Measurements from ENCODE around the gene RFX1.
A peak's percentile ranks its signal among the peaks of the same experiment; 100 is the strongest.
"Not testable (repeated sequence)": the region's sequence is repeated elsewhere in the genome, so short reads cannot be mapped to it uniquely, and the experiment has no call there.

RFX1 gene

DNA sequence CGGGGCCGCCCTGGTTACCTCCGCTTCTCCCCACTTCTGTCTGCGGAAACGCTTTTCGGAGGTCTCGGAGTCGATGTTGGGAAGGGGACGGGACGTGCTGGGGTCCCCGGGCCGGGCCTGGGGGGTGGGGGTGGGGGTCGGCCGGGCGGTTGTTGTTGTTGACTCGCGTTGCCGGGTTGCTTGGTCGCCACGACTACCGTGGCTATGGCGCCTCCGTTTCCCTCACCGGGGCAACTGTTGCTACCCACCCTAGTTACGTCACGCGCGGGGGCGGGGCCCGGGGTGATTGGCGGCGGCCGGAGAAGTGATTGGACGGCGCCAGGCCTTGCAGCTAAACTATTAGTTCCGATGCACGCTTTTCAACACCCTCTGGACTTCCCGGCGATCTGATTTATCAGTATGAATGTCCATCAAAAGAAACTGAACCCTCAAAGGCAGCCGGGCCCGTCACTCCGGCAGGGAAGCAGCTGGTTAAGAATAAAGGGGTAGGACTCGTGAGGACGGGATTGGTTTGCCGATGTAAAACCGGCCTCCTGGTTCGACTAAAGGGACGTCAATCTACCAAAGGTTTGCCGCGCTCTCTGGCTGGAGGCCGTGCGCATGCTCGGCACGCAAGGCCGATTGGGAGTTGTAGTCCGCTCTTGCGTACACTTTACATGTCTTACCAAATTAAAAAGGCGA is at the start of gene RFX1:
TSS of gene RFX1 (minus strand) at position 236 of the 681 bp plus-strand sequence. CDS start 12,477 bp downstream, outside the sequence.
- DNase-seq (ENCODE audit: low read depth): peak; percentile 100

DNA sequence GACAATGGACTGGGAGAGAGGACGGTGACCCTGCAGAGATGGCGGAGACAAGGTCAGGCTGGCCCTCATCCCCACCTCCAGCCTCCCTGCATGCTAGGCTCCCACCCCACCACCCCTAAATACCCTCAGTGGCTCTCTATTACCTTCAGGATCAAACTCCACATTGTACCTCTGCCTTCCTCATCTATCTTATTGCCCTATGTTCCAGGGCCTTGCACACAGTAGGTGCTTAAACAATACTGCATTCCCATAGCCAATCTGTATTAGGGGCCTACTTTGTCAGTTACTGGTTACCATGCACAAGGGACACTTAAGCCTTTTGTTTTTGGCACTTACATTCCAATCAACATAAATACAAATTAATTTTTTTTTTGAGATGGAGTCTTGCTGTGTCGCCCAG is 49.3 kb upstream of the RFX1 start:
- DNase-seq (ENCODE audit: low read depth): no peak

GRCh38 chr19:14054721-14055120 is 48.6 kb upstream of the RFX1 start:
- no peak for DNase-seq (ENCODE audit: low read depth)

DNA sequence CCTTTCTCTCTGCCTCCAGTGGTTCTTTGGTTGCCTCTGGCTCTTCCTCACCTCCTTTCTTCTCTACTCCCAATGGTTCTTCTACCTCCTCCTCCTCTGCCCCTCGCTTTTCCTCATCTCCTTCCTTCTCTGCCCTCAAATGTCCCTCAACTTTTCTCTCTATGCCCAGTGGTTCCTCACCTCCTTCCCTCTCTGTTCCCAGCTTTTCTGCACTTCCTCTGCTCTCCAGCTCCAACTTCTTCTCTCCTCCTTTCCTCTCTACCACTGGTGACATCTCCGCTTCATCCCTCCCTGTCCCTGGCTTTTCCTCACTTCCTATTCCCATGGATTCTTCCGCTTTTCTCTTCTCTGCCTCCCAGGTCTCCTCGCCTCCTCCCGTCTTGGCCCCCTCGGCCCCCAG is 48.0 kb upstream of the RFX1 start:
- DNase-seq (ENCODE audit: low read depth): no peak

- DNase-seq (ENCODE audit: low read depth): no peak
Observed at GRCh38 chr19:14053500-14053899, 47.4 kb upstream of the RFX1 start.

GRCh38 chr19:14053032-14053431 is 46.9 kb upstream of the RFX1 start:
- no peak for DNase-seq (ENCODE audit: low read depth)

GRCh38 chr19:14052470-14052869 is 46.4 kb upstream of the RFX1 start:
- no peak for DNase-seq (ENCODE audit: low read depth)

DNA sequence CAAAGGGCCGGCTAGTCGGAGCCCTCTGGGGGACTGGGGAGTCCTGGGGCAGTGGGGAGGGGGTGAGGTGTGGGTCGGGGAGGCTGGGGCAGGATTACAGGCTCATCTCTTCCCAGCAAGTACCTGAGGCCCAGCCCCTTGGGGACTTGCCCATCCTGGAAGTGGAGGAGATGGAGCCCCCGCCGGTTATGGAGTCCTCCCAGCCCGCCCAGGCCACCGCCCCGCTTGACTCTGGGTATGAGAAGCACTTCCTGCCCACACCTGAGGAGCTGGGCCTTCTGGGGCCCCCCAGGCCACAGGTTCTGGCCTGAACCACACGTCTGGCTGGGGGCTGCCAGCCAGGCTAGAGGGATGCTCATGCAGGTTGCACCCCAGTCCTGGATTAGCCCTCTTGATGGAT is 45.9 kb upstream of the RFX1 start:
- DNase-seq (ENCODE audit: low read depth): no peak

- not testable (repeated sequence) for DNase-seq (ENCODE audit: low read depth)
Observed at GRCh38 chr19:14050961-14051360, 44.8 kb upstream of the RFX1 start.

- DNase-seq (ENCODE audit: low read depth): no peak
Observed at GRCh38 chr19:14050512-14050911, 44.4 kb upstream of the RFX1 start.

DNA sequence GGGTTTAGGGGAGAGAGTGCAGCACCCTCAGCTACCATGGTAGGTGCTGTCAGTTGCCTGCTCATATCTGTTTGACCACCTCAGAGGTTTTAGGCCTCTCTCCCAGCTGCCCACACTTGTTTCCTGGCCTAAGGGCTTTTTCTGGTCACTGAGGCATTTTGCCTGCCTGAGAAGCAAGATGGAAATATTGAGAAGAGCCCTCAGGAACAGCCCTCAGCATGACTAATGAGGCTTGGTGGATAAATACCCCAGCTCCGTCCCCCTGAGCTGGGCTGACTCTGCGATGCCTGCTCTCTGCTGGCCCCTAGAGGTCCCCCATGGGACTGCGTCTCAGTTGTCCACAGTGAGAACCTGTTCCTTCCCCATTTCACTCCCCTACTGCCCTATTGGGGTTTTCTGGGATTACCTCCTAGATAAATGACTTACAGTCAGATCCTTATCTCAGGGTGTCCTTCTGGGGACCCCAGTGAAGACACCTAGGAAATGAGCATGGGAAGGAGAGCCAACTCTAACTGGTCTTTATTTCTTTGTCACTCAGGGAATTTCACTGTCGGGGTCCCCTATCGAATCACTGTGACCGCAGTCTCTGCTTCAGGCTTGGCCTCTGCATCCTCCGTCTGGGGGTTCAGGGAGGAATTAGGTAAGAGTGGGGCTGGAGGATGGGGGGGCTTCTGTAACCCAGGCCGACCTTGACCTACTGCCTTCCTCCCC is 42.5 kb upstream of the RFX1 start:
- DNase-seq (ENCODE audit: low read depth): no peak

DNA sequence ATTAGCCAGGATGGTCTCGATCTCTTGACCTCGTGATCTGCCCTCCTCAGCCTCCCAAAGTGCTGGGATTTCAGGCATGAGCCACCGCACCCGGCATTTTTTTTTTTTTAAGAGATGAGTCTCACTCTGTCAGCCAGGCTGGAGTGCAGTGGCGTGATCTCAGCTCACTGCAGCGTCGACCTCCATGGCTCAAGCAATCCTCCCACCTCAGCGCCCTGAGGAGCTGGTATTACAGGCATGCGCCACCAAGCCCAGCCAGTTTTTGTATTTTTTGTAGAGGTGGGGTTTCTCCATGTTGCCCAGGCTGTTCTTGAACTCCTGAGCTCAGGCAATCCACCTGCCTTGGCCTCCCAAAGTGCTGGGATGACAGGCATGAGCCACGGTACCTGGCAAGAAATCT is 41.7 kb upstream of the RFX1 start:
- DNase-seq (ENCODE audit: low read depth): not testable (repeated sequence)

DNA sequence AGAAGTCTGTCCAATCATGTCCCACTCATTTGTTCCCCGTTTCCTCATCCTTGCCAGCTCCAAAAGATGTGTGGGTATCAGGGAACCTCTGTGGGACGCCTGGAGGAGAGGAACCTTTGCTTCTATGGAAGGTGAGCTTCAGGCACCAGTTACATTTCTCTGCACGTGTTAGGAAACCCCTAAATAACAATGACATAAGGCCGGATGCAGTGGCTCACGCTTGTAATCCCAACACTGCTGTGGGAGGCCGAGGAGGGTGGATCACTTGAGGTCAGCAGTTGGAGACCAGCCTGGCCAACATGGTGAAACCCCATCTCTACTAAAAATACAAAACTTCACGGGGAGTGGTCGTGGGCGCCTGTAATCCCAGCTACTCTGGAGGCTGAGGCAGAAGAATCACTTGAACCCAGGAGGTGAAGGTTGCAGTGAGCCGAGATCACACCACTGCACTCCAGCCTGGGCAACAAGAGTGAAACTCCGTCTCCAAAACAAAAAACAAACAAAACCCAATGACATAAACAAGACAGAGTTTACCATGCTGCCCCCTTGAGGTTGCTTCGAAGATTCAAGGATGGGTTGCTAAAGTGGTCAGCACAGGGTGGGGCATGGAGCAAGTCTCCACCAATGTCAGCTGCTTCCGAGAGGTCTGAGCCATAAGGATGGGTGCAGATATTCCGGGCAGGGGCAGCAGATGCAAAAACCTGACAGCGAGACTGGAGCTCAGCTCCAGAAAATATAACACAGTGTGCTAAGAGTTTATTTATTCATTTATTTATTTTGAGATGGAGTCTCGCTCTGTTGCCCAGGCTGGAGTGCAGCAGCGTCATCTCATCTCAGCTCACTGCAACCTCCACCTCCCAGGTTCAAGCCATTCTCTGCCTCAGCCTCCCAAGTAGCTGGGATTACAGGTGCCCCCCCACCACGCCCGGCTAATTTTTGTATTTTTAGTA is 36.8 kb upstream of the RFX1 start:
- peak; percentile 75 for DNase-seq (ENCODE audit: low read depth)

- no peak for DNase-seq (ENCODE audit: low read depth)
Observed at GRCh38 chr19:14039181-14039580, 33.1 kb upstream of the RFX1 start.

- DNase-seq (ENCODE audit: low read depth): peak; percentile 41
Observed at GRCh38 chr19:14035706-14036105, 29.6 kb upstream of the RFX1 start.

- not testable (repeated sequence) for DNase-seq (ENCODE audit: low read depth)
Observed at GRCh38 chr19:14035159-14035558, 29.0 kb upstream of the RFX1 start.

GRCh38 chr19:14033946-14034345 is 27.8 kb upstream of the RFX1 start:
- DNase-seq (ENCODE audit: low read depth): no peak

GRCh38 chr19:14031719-14032480 is 25.8 kb upstream of the RFX1 start, which contains the start of gene IL27RA:
Gene IL27RA (plus strand): TSS chr19:14031762. CDS start chr19:14031873, 111 bp downstream.
- DNase-seq (ENCODE audit: low read depth): peak; percentile 24

DNA sequence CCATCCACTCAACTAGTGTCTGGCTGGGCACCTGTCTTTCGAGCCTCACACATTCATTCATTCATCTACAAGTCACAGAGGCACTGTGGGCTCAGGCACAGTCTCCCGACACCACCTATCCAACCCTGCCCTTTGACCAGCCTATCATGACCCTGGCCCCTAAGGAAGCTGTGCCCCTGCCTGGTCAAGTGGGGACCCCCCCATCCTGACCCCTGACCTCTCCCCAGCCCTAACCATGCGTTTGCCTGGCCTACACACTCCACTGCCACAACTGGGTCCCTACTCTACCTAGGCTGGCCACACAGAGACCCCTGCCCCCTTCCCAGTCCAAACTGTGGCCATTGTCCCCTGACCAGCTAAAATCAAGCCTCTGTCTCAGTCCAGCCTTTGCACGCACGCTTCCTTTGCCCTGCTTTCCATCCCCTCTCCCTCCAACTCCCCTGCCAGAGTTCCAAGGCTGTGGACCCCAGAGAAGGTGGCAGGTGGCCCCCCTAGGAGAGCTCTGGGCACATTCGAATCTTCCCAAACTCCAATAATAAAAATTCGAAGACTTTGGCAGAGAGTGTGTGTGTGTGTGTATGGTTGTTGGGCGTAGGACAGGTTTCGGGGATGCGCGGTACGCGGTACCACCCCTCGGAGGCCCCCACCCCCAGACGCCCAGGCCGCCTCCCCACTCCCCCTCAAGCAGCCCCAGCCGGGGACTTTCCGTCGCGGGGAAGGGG is 25.0 kb upstream of the RFX1 start:
- DNase-seq (ENCODE audit: low read depth): no peak

DNA sequence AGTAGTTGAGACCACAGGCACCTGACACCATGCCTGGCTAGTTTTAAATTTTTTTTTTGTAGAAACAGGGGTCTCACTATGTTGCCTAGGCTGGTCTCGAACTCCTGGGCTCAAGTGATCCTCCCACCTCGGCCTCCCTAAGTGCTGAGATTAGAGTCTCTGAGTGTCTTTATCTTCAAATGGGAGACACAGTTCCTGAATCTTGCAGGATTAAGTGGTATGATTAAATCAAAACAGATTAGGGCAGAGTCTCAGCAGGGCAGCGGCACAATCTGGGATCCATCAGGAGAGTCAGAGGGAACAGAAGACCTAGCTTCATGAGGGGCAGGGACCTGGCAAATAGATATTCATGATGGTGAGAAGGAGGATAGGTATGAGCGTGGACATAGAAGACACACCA is 22.8 kb upstream of the RFX1 start:
- DNase-seq (ENCODE audit: low read depth): no peak

DNA sequence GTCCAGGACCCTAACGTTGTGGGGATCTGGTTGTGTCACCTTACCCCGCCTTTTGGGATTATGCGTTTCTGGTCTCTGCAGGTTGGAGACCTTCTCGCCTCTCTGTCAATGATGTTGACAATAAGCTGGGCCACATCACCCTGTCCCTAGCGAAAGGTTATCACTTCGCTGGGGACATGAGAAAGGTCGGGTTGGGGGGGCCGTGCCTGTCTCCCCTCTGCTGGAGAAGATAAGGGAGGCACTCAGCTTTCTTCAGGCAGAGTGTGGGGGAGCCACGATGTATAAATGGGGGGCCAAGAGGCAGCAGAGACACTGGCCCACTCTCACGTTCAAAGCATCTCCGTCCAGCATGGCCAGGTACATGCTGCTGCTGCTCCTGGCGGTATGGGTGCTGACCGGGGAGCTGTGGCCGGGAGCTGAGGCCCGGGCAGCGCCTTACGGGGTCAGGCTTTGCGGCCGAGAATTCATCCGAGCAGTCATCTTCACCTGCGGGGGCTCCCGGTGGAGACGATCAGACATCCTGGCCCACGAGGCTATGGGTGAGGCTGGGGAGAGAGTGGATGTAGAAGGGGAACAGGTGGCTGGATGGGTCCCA is 21.8 kb upstream of the RFX1 start, which contains the start of gene RLN3:
TSS of gene RLN3 (plus strand) at position 293 of the 595 bp plus-strand sequence. CDS start at position 350, 57 bp downstream.
- no peak for DNase-seq (ENCODE audit: low read depth)
